ENCODE data around the gene EXOC6. TPM values are rescaled to one million over a fixed set of nuclear protein-coding genes. Genes with fewer than 3 reads are reported as not detected.

Gene EXOC6
- total RNA-seq, 2 experiments from 2014 or later, result 8.0 to 9.4 TPM

DNA sequence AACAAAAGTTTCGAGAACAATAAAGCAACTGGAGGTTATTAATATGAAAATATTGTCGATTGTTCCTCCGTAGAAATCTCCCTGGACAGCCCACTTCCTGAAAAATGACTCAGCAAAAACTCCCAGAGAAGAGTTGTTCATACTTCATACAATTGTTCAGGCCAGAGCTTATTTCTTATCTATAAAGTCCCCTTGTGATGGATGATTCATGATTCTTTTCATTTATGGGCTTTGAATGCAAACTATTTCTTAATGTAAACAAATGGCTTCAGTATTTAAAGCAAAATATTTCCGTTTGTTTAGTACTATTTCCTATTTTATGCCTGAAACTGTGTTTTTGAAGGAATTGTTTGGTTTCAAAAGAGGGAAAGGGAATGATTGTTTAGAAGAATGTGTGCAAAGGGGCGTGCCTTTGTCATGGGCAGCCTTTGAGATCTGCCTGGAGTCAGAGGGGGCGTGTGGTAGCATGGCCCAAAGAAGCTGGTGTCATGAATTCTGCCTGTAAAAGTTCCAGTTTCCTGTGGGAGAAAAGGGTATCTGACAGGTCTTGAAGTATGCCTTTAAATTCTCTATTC, 26.2 kb upstream of the EXOC6 start:
- TF ChIP-seq, protein P1, sequence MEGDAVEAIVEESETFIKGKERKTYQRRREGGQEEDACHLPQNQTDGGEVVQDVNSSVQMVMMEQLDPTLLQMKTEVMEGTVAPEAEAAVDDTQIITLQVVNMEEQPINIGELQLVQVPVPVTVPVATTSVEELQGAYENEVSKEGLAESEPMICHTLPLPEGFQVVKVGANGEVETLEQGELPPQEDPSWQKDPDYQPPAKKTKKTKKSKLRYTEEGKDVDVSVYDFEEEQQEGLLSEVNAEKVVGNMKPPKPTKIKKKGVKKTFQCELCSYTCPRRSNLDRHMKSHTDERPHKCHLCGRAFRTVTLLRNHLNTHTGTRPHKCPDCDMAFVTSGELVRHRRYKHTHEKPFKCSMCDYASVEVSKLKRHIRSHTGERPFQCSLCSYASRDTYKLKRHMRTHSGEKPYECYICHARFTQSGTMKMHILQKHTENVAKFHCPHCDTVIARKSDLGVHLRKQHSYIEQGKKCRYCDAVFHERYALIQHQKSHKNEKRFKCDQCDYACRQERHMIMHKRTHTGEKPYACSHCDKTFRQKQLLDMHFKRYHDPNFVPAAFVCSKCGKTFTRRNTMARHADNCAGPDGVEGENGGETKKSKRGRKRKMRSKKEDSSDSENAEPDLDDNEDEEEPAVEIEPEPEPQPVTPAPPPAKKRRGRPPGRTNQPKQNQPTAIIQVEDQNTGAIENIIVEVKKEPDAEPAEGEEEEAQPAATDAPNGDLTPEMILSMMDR (conservative IDR thresholded peaks at IDR 0.05; ENCODE audit: low read length), result no peak
- no peak for TF ChIP-seq EZH2phosphoT487 (IDR thresholded peaks at IDR 0.05; ENCODE audit: borderline replicate concordance, low read depth, low read length)
- CTCF ChIA-PET (ENCODE audit: unreplicated experiment), result no interaction called here
- H3K4me1 ChIP-seq (ENCODE audit: insufficient read depth, low read length, poor library complexity, severe bottlenecking), result peaks cover 9% of the 10 kb centered on the region
- no peaks in the 10 kb centered on the region for H4K20me1 ChIP-seq (ENCODE audit: insufficient read depth, low read length)
- peak overlapping the region; percentile 70 for H2AFZ ChIP-seq (ENCODE audit: low read length)
- H3K4me2 ChIP-seq (ENCODE audit: low read length), result peak overlapping the region; percentile 18; the same call in 1 of the 2 replicates
- no peaks in the 10 kb centered on the region for H3K79me2 ChIP-seq (ENCODE audit: insufficient read depth, low read depth, low read length)
- H3K36me3 ChIP-seq (ENCODE audit: insufficient read depth, low read length), result no peaks in the 10 kb centered on the region
- H3K9me2 ChIP-seq (ENCODE audit: insufficient read depth, low read length), result no peaks in the 10 kb centered on the region
- no TSS peak for BruUV-seq (replicated peaks)
- peaks cover 10% of the 10 kb centered on the region; the same call in 1 of the 2 replicates for H3K9me3 ChIP-seq (ENCODE audit: low read length)
- intact Hi-C loops (cut with micrococcal nuclease; ENCODE audit: unreplicated experiment), result no loop called here
- POLR2A ChIA-PET, result interaction anchor here (0.7 kb wide), 1 partner anchor 111 kb away, joined by 4 read pairs; no protein-coding TSS in a partner anchor
- H3K27ac ChIP-seq (ENCODE audit: low read depth, low read length, poor library complexity, severe bottlenecking), result no peak overlapping the region
- H3K4me3 ChIP-seq (ENCODE audit: low read depth, low read length, poor library complexity, severe bottlenecking), result no peak overlapping the region
- DNase-seq (ENCODE audit: low spot score), result no peak

DNA sequence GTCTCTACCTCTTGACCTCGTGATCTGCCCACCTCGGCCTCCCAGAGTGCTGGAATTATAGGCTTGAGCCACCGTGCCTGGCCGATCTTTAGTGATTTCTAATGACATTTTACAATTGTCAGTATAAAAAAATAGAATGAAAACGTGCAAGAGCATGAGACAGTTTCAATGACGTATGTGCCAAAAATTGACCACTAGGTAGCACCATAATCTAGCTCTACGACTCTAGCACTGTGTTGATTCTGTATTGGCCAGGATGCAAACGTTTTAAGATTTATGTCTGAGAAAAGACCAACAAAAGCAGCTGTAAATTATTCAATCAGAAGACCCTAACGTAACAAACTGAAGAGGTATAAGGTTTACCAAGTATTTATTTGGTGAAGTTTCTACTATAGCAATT, 25.4 kb upstream of the EXOC6 start:
- TF ChIP-seq, protein P1 (conservative IDR thresholded peaks at IDR 0.05; ENCODE audit: low read length), result peak; percentile 75
- TF ChIP-seq EZH2phosphoT487 (IDR thresholded peaks at IDR 0.05; ENCODE audit: borderline replicate concordance, low read depth, low read length), result no peak
- Histone ChIP-seq H3K79me2 (ENCODE audit: insufficient read depth, low read depth, low read length) (no peaks in the 10 kb centered on the region), H3K4me3 (ENCODE audit: low read depth, low read length, poor library complexity, severe bottlenecking) (no peak overlapping the region), H2AFZ (ENCODE audit: low read length) (no peak overlapping the region), H3K9me3 (ENCODE audit: low read length) (peaks cover 10% of the 10 kb centered on the region; the same call in 1 of the 2 replicates), H3K27ac (ENCODE audit: low read depth, low read length, poor library complexity, severe bottlenecking) (no peak overlapping the region), H3K36me3 (ENCODE audit: insufficient read depth, low read length) (no peaks in the 10 kb centered on the region), H3K4me1 (ENCODE audit: insufficient read depth, low read length, poor library complexity, severe bottlenecking) (peaks cover 9% of the 10 kb centered on the region), H4K20me1 (ENCODE audit: insufficient read depth, low read length) (no peaks in the 10 kb centered on the region), H3K4me2 (ENCODE audit: low read length) (no peak overlapping the region), H3K9me2 (ENCODE audit: insufficient read depth, low read length) (no peaks in the 10 kb centered on the region)
- intact Hi-C loops (cut with micrococcal nuclease; ENCODE audit: unreplicated experiment), result no loop called here
- CTCF ChIA-PET (ENCODE audit: unreplicated experiment), result no interaction called here
- DNase-seq (ENCODE audit: low spot score), result peak; percentile 49
- BruUV-seq (replicated peaks), result no TSS peak
- POLR2A ChIA-PET, result interaction anchor here (0.6 to 0.7 kb wide), 2 partner anchors 19 to 48 kb away, joined by 3 to 4 read pairs; no protein-coding TSS in a partner anchor

DNA sequence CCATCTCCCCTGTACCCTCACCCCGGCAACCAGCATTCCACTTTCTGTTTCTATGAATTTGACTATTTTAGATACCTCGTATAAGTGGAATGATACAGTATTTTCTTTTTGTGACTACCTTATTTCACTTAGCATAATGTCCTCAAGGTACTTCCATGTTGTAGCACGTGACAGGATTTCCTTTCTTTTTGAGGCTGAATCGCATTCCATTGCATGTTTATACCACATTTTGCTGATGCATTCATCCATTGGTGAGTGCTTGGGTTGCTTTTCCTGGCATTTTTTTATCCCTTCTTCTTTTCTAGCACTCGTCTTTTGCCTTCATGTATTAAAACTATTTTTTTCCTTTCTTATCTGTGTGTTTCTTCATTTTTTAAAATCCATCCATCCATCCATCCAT, 22.3 kb upstream of the EXOC6 start:
- no peaks in the 10 kb centered on the region for H3K9me2 ChIP-seq (ENCODE audit: insufficient read depth, low read length)
- peaks cover 10% of the 10 kb centered on the region; the same call in 1 of the 2 replicates for H3K9me3 ChIP-seq (ENCODE audit: low read length)
- intact Hi-C loops (cut with micrococcal nuclease; ENCODE audit: unreplicated experiment), result no loop called here
- ChIA-PET POLR2A (interaction anchor here (0.6 kb wide), 1 partner anchor 16 kb away, joined by 3 read pairs; no protein-coding TSS in a partner anchor), CTCF (ENCODE audit: unreplicated experiment) (no interaction called here)
- DNase-seq (ENCODE audit: low spot score), result no peak
- no peaks in the 10 kb centered on the region for H3K79me2 ChIP-seq (ENCODE audit: insufficient read depth, low read depth, low read length)
- no peak overlapping the region for H3K27ac ChIP-seq (ENCODE audit: low read depth, low read length, poor library complexity, severe bottlenecking)
- no peak overlapping the region for H3K4me2 ChIP-seq (ENCODE audit: low read length)
- no peak for TF ChIP-seq EZH2phosphoT487 (IDR thresholded peaks at IDR 0.05; ENCODE audit: borderline replicate concordance, low read depth, low read length)
- TF ChIP-seq, protein P1 (conservative IDR thresholded peaks at IDR 0.05; ENCODE audit: low read length), result no peak
- no TSS peak for BruUV-seq (replicated peaks)
- no peak overlapping the region for H2AFZ ChIP-seq (ENCODE audit: low read length)
- peaks cover 15% of the 10 kb centered on the region for H3K4me1 ChIP-seq (ENCODE audit: insufficient read depth, low read length, poor library complexity, severe bottlenecking)
- H3K4me3 ChIP-seq (ENCODE audit: low read depth, low read length, poor library complexity, severe bottlenecking), result no peak overlapping the region
- H3K36me3 ChIP-seq (ENCODE audit: insufficient read depth, low read length), result no peaks in the 10 kb centered on the region
- no peaks in the 10 kb centered on the region for H4K20me1 ChIP-seq (ENCODE audit: insufficient read depth, low read length)
